HEK293T (cell line): ENCODE data around the gene HBS1L.

ENCODE experiments used
- CTCF ChIA-PET: fragments of 350-600 bp; formaldehyde crosslinking; extraction: SDS; loops from one replicate; lab custom pipeline; 2021; ENCODE audit warnings: antibody characterized with exemption, inconsistent platforms; lab: Yijun Ruan, JAX
- POLR2A ChIA-PET: fragments of 350-600 bp; formaldehyde crosslinking; extraction: SDS; loops from one replicate; lab custom pipeline; 2020; ENCODE audit warnings: antibody characterized with exemption, inconsistent platforms; lab: Yijun Ruan, JAX
- DNase-seq: peaks from one replicate; pipeline ENCODE4 v3.0.0; 2012; ENCODE audit warnings: mixed read lengths; ENCODE audit errors: extremely low spot score
- ARNT ChIP-seq: fragments of 450-650 bp; IDR thresholded peaks from 2 replicates; pipeline ENCODE4 v1.6.1; 2017; ENCODE audit warnings: mild to moderate bottlenecking
- BHLHE40 ChIP-seq: fragments of 450-650 bp; IDR thresholded peaks from 2 replicates; pipeline ENCODE4 v1.6.1; 2016; ENCODE audit warnings: mild to moderate bottlenecking, moderate library complexity, borderline replicate concordance
- CTBP1 ChIP-seq: fragments of 450-650 bp; IDR thresholded peaks from 2 replicates; pipeline ENCODE4 v1.6.1; 2016; ENCODE audit warnings: borderline replicate concordance
- ELF4 ChIP-seq: fragments of 450-650 bp; IDR thresholded peaks from 2 replicates; pipeline ENCODE4 v1.6.1; 2017; ENCODE audit warnings: antibody characterized with exemption
- FOXA1 ChIP-seq: fragments of 450-650 bp; IDR thresholded peaks from 2 replicates; pipeline ENCODE4 v1.6.1; 2016; ENCODE audit warnings: mild to moderate bottlenecking
- FOXK2 ChIP-seq: fragments of 450-650 bp; IDR thresholded peaks from 2 replicates; pipeline ENCODE4 v1.6.1; 2016; ENCODE audit warnings: mild to moderate bottlenecking
- FOXM1 ChIP-seq: fragments of 450-650 bp; IDR thresholded peaks from 2 replicates; pipeline ENCODE4 v1.6.1; 2017; ENCODE audit warnings: mild to moderate bottlenecking, borderline replicate concordance
- HDGF ChIP-seq: fragments of 450-650 bp; IDR thresholded peaks from 2 replicates; pipeline ENCODE4 v1.6.1; 2017; ENCODE audit warnings: antibody characterized with exemption, borderline replicate concordance
- L3MBTL2 ChIP-seq: fragments of 450-650 bp; conservative IDR thresholded peaks from 2 replicates; pipeline ENCODE4 v1.6.1; 2016; ENCODE audit warnings: mild to moderate bottlenecking
- LEF1 ChIP-seq: fragments of 450-650 bp; IDR thresholded peaks from 2 replicates; pipeline ENCODE4 v1.6.1; 2017; ENCODE audit warnings: mild to moderate bottlenecking, borderline replicate concordance
- NFRKB ChIP-seq: fragments of 450-650 bp; IDR thresholded peaks from 2 replicates; pipeline ENCODE4 v1.6.1; 2016; ENCODE audit warnings: mild to moderate bottlenecking, moderate library complexity
- PKNOX1 ChIP-seq: fragments of 450-650 bp; IDR thresholded peaks from 2 replicates; pipeline ENCODE4 v1.6.1; 2016
- SP1 ChIP-seq: fragments of 450-650 bp; IDR thresholded peaks from 2 replicates; pipeline ENCODE4 v1.6.1; 2017
- SUZ12 ChIP-seq: fragments of 450-650 bp; IDR thresholded peaks from 2 replicates; pipeline ENCODE4 v1.6.1; 2016; ENCODE audit warnings: mild to moderate bottlenecking
- TARDBP ChIP-seq: fragments of 450-650 bp; IDR thresholded peaks from 2 replicates; pipeline ENCODE4 v1.6.1; 2016
- ZNF384 ChIP-seq: fragments of 450-650 bp; IDR thresholded peaks from 2 replicates; pipeline ENCODE4 v1.6.1; 2016

HBS1L gene

DNA sequence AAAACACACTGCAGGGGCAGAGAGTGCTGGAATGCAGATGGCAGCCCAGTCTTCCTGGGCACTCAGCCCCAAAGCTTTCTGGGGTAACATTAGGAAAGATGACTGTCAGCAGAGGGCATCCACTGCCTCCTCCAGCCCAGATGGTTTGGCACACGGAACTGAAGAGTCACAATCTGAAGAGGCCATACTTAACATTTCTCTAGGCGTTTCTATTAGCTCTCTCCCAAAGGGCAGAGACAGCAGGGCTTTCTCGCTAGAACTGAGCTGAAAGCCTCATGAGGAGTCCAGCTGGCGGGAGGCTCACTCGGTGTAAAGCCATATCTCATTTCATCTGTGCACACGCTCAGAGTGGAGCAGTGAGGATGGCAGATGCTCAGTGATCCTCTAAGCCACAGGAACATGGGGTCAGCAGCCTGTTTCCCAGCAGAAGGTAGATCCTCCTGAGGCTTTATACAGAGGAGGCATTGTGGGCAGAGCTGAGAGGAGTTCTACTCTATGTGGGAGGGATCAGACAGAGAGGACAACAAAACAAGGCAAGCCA is 132.8 kb downstream of the HBS1L start:
- ChIA-PET CTCF (no interaction called here), POLR2A (no interaction called here)
- TF ChIP-seq FOXA1: no peak
- TF ChIP-seq NFRKB: no peak
- no peak for TF ChIP-seq CTBP1
- no peak for TF ChIP-seq L3MBTL2
- TF ChIP-seq SUZ12: no peak
- TF ChIP-seq PKNOX1: no peak
- TF ChIP-seq FOXM1: no peak
- no peak for TF ChIP-seq LEF1
- TF ChIP-seq ZNF384: no peak
- no peak for TF ChIP-seq BHLHE40
- TF ChIP-seq FOXK2: no peak
- TF ChIP-seq ARNT: no peak
- TF ChIP-seq ELF4: no peak
- TF ChIP-seq TARDBP: no peak
- TF ChIP-seq SP1: no peak
- TF ChIP-seq HDGF: no peak
- no peak for DNase-seq

DNA sequence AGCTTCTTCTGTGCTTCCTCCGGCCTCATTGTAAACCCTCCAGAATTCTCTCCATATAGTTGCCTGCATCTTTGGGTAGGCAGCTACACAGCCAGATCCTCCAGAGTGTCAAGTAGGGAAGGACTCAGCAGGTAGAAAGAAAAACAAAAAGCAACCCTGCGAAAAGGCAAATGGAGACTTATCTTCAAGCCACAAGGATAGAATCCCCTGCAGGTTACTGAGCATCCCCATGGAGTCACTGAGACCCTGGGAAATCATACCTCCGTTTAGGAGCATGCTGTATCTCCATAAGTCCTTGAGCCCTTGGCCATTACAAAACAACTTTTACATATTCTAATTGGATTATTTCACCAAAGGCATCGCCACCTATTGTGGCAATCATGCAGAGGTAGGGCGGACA is 133.3 kb downstream of the HBS1L start:
- CTCF ChIA-PET: interaction anchor here (1.1 kb wide), 1 partner anchor 19 kb away, joined by 3 read pairs; no protein-coding TSS in a partner anchor
- TF ChIP-seq HDGF: no peak
- no peak for TF ChIP-seq BHLHE40
- no peak for TF ChIP-seq ZNF384
- no peak for TF ChIP-seq PKNOX1
- no peak for TF ChIP-seq L3MBTL2
- no peak for TF ChIP-seq TARDBP
- TF ChIP-seq FOXA1: no peak
- TF ChIP-seq CTBP1: no peak
- TF ChIP-seq ARNT: no peak
- TF ChIP-seq ELF4: no peak
- TF ChIP-seq LEF1: no peak
- no peak for TF ChIP-seq SP1
- no peak for DNase-seq
- POLR2A ChIA-PET: no interaction called here

GRCh38 chr6:134920422-134920821 is 134.2 kb downstream of the HBS1L start:
- POLR2A ChIA-PET: no interaction called here
- TF ChIP-seq TARDBP (no peak), L3MBTL2 (no peak), FOXA1 (no peak), SP1 (no peak), LEF1 (no peak)
- no peak for DNase-seq
- CTCF ChIA-PET: interaction anchor here (1.1 kb wide), 1 partner anchor 20 kb away, joined by 3 read pairs; no protein-coding TSS in a partner anchor

GRCh38 chr6:134918418-134918961 is 136.1 kb downstream of the HBS1L start:
- ChIA-PET POLR2A (no interaction called here), CTCF (no interaction called here)
- TF ChIP-seq SP1 (no peak), TARDBP (no peak), FOXA1 (no peak), LEF1 (no peak), NFRKB (no peak), ZNF384 (no peak)
- DNase-seq: no peak

DNA sequence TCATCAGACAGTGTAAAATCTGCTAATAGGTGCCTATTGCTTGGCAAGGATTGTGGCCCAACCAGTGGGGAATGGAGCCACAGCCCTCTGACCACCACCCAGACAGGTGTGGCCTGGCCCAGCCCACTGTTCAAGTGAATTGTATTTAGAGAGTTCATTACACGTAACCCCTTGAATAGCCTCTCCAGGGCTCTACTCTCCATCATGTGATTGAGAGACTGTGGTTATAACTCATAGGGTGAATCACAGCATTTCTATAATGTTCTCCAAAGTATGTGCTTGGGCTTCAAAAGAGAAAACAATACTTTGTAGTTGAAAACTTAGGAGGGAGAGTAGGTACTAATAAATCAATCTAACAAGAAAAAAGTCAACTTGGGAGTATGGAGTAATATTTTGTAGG is 143.1 kb downstream of the HBS1L start:
- CTCF ChIA-PET: interaction anchor here (0.5 to 0.6 kb wide), 2 partner anchors 454 to 1295 kb away, joined by 3 read pairs; no protein-coding TSS in a partner anchor
- POLR2A ChIA-PET: no interaction called here
- no peak for DNase-seq
- TF ChIP-seq FOXK2 (no peak), CTBP1 (no peak), SP1 (no peak), HDGF (no peak), ELF4 (no peak), FOXA1 (no peak), ZNF384 (no peak), NFRKB (no peak), TARDBP (no peak), ARNT (no peak), SUZ12 (no peak), LEF1 (no peak), PKNOX1 (no peak), L3MBTL2 (no peak), BHLHE40 (no peak), FOXM1 (no peak)

GRCh38 chr6:134910593-134910935 is 144.1 kb downstream of the HBS1L start:
- CTCF ChIA-PET: no interaction called here
- POLR2A ChIA-PET: no interaction called here

More at GRCh38 chr6:134910593-134910935, 144.1 kb downstream of the HBS1L start:
- TF ChIP-seq LEF1 (no peak), L3MBTL2 (no peak), FOXA1 (no peak), CTBP1 (no peak), SP1 (no peak), ELF4 (no peak), FOXM1 (no peak), FOXK2 (no peak), BHLHE40 (no peak), PKNOX1 (no peak), ZNF384 (no peak), SUZ12 (no peak), TARDBP (no peak), HDGF (no peak), ARNT (no peak), NFRKB (no peak)
- DNase-seq: no peak
